Neuronal stem cell (in vitro differentiated cells): Measurements from ENCODE around the gene PLCL2.

Experiments
- DNase-seq: peaks from one replicate; pipeline ENCODE4 v3.0.0-alpha.2; 2013; ENCODE audit warnings: low spot score
- H2AFZ ChIP-seq: one replicate; pipeline ENCODE4 v1.6.1; 2013; ENCODE audit warnings: mild to moderate bottlenecking, low read length, inconsistent platforms
- H2AK5ac ChIP-seq: 2 replicates; pipeline ENCODE4 v1.6.1; 2013; ENCODE audit warnings: low read depth, mild to moderate bottlenecking, inconsistent platforms, low read length, moderate library complexity, mixed read lengths
- H2BK120ac ChIP-seq: 2 replicates; pipeline ENCODE4 v1.6.1; 2013; ENCODE audit warnings: low read depth, mild to moderate bottlenecking, inconsistent platforms, low read length, moderate library complexity, mixed read lengths
- H2BK12ac ChIP-seq: one replicate; pipeline ENCODE4 v1.6.1; 2013; ENCODE audit warnings: low read length, inconsistent platforms
- H2BK15ac ChIP-seq: 2 replicates; pipeline ENCODE4 v1.6.1; 2013; ENCODE audit warnings: mild to moderate bottlenecking, low read length, inconsistent platforms, mixed read lengths
- H2BK5ac ChIP-seq: one replicate; pipeline ENCODE4 v1.6.1; 2013; ENCODE audit warnings: inconsistent platforms, mild to moderate bottlenecking, low read length, moderate library complexity
- H3K14ac ChIP-seq: one replicate; pipeline ENCODE4 v1.6.1; 2013; ENCODE audit warnings: low read length, inconsistent platforms
- H3K18ac ChIP-seq: 2 replicates; pipeline ENCODE4 v1.6.1; 2013; ENCODE audit warnings: low read length, inconsistent platforms
- H3K23ac ChIP-seq: 2 replicates; pipeline ENCODE4 v1.6.1; 2013; ENCODE audit warnings: low read depth, mild to moderate bottlenecking, mixed read lengths, low read length, inconsistent platforms; ENCODE audit not compliant: poor library complexity
- H3K27ac ChIP-seq: replicated peaks from 3 replicates; pipeline ENCODE4 v1.5.1; 2013; ENCODE audit warnings: low read length, inconsistent platforms
- H3K27me3 ChIP-seq, 3 experiments: 2 replicates each; pipeline ENCODE4 v1.6.1; 2013; ENCODE audit warnings: low read length in 3 of 3, mild to moderate bottlenecking in 2 of 3, inconsistent platforms in 1 of 3, low read depth in 1 of 3, mixed read lengths in 1 of 3, moderate library complexity in 1 of 3; ENCODE audit not compliant: control insufficient read depth in 3 of 3, insufficient read depth in 3 of 3
- H3K36me3 ChIP-seq, 2 donors: replicated peaks in 1 of 2; 2 replicates each; pipeline ENCODE4 v1.6.1; 2013; ENCODE audit warnings: low read length in 2 of 2; ENCODE audit not compliant: control insufficient read depth in 2 of 2, insufficient read depth in 2 of 2
- H3K4ac ChIP-seq: 2 replicates; pipeline ENCODE4 v1.6.1; 2013; ENCODE audit warnings: inconsistent platforms, mild to moderate bottlenecking, low read length, moderate library complexity
- H3K4me1 ChIP-seq, 2 donors: 1 replicate in 1 of 2; 2 replicates in 1 of 2; pipeline ENCODE4 v1.6.1; 2013; ENCODE audit warnings: low read length in 2 of 2, low read depth in 1 of 2; ENCODE audit not compliant: control insufficient read depth in 2 of 2, insufficient read depth in 1 of 2
- H3K4me2 ChIP-seq: one replicate; pipeline ENCODE4 v1.6.1; 2013; ENCODE audit warnings: mild to moderate bottlenecking, low read length, inconsistent platforms; ENCODE audit not compliant: insufficient read depth, poor library complexity, severe bottlenecking
- H3K4me3 ChIP-seq, 2 donors: 2 replicates each; pipeline ENCODE4 v1.5.1; 2013; ENCODE audit warnings: low read length in 2 of 2, mild to moderate bottlenecking in 2 of 2, inconsistent platforms in 1 of 2, moderate library complexity in 1 of 2
- H3K79me1 ChIP-seq: one replicate; pipeline ENCODE4 v1.6.1; 2013; ENCODE audit warnings: low read depth, mild to moderate bottlenecking, inconsistent platforms, low read length, moderate library complexity
- H3K9ac ChIP-seq: one replicate; pipeline ENCODE4 v1.6.1; 2013; ENCODE audit warnings: mild to moderate bottlenecking, low read depth, low read length, inconsistent platforms; ENCODE audit not compliant: poor library complexity
- H3K9me3 ChIP-seq, 2 donors: replicated peaks in 1 of 2; 2 replicates each; pipeline versions ENCODE3 to v1.6.1; 2013; ENCODE audit warnings: low read length in 2 of 2, mild to moderate bottlenecking in 2 of 2, inconsistent platforms in 1 of 2, low read depth in 1 of 2, mixed read lengths in 1 of 2, moderate library complexity in 1 of 2; ENCODE audit not compliant: control insufficient read depth in 2 of 2, insufficient read depth in 1 of 2
- H4K8ac ChIP-seq: one replicate; pipeline ENCODE4 v1.6.1; 2013; ENCODE audit warnings: low read depth, mild to moderate bottlenecking, inconsistent platforms, low read length, moderate library complexity
- H4K91ac ChIP-seq: one replicate; pipeline ENCODE4 v1.6.1; 2013; ENCODE audit warnings: low read length, low read depth, mild to moderate bottlenecking, inconsistent platforms; ENCODE audit not compliant: poor library complexity
- WGBS, 2 donors: extraction: QIAGEN DNeasy Blood & Tissue Kit; methylation state at CpG; one replicate each; pipeline ENCODE4 v1.1.7; 2013; ENCODE audit warnings: missing lambda C conversion rate in 2 of 2, mixed read lengths in 1 of 2; ENCODE audit not compliant: insufficient read length in 2 of 2, insufficient replicate concordance in 1 of 2; ENCODE audit errors: extremely low coverage in 2 of 2; 5-methylcytosine and 5-hydroxymethylcytosine counted together

Gene PLCL2

GRCh38 chr3:17074559-17074958 lies 189.8 kb downstream of the PLCL2 start:
- Histone ChIP-seq H4K91ac (no peak overlapping the region), H3K4me3 (no peak overlapping the region), H3K9ac (no peak overlapping the region), H2BK5ac (no peak overlapping the region), H4K8ac (no peak overlapping the region), H3K9me3 (no peaks in the 10 kb centered on the region), H3K18ac (no peak overlapping the region), H3K79me1 (no peaks in the 10 kb centered on the region), H3K4me2 (no peak overlapping the region), H2AFZ (no peak overlapping the region), H3K27me3 (no peaks in the 10 kb centered on the region), H3K36me3 (no peaks in the 10 kb centered on the region), H3K23ac (no peak overlapping the region), H3K4me1 (peaks cover 0 to 4% of the 10 kb centered on the region in 2 donors), H2BK120ac (no peak overlapping the region), H3K14ac (no peak overlapping the region), H2BK15ac (no peak overlapping the region), H2BK12ac (no peak overlapping the region), H3K4ac (no peak overlapping the region), H2AK5ac (no peak overlapping the region), H3K27ac (no peak overlapping the region)
- no CpG with 5 or more reads among the region's 1 CpG for WGBS, 2 donors
- DNase-seq: no peak

- H2BK15ac ChIP-seq: no peak overlapping the region
- no peak overlapping the region for H2AFZ ChIP-seq
- H3K27me3 ChIP-seq: no peaks in the 10 kb centered on the region
- no peak overlapping the region for H3K4ac ChIP-seq
- no peaks in the 10 kb centered on the region for H3K79me1 ChIP-seq
- no peak overlapping the region for H3K23ac ChIP-seq
- H2BK12ac ChIP-seq: no peak overlapping the region
- H3K4me3 ChIP-seq: no peak overlapping the region
- H4K8ac ChIP-seq: no peak overlapping the region
- no peaks in the 10 kb centered on the region for H3K36me3 ChIP-seq
- no peak overlapping the region for H2AK5ac ChIP-seq
- H3K18ac ChIP-seq: no peak overlapping the region
- no peak overlapping the region for H2BK120ac ChIP-seq
- WGBS, 2 donors: no CpG with 5 or more reads among the region's 1 CpG
- H4K91ac ChIP-seq: no peak overlapping the region
- no peak overlapping the region for H3K27ac ChIP-seq
- H3K9ac ChIP-seq: no peak overlapping the region
- peaks cover 0 to 4% of the 10 kb centered on the region in 2 donors for H3K4me1 ChIP-seq
- no peak for DNase-seq
- H3K14ac ChIP-seq: no peak overlapping the region
- no peak overlapping the region for H3K4me2 ChIP-seq
- no peak overlapping the region for H2BK5ac ChIP-seq
- no peaks in the 10 kb centered on the region for H3K9me3 ChIP-seq
These were observed 190.6 kb downstream of the PLCL2 start for GRCh38 chr3:17075358-17075757.

GRCh38 chr3:17075907-17076306 lies 191.2 kb downstream of the PLCL2 start:
- Histone ChIP-seq H2BK15ac (no peak overlapping the region), H4K8ac (no peak overlapping the region), H3K9me3 (no peaks in the 10 kb centered on the region), H3K36me3 (no peaks in the 10 kb centered on the region), H3K27me3 (no peaks in the 10 kb centered on the region), H3K14ac (no peak overlapping the region), H3K4me1 (no peaks in the 10 kb centered on the region), H2BK12ac (no peak overlapping the region), H2AFZ (no peak overlapping the region), H2BK120ac (no peak overlapping the region), H3K27ac (no peak overlapping the region), H2AK5ac (no peak overlapping the region), H3K23ac (no peak overlapping the region), H2BK5ac (no peak overlapping the region), H3K4ac (no peak overlapping the region), H3K4me3 (no peak overlapping the region), H3K9ac (no peak overlapping the region), H3K4me2 (no peak overlapping the region), H3K18ac (no peak overlapping the region), H4K91ac (no peak overlapping the region), H3K79me1 (no peaks in the 10 kb centered on the region)
- WGBS, 2 donors: no CpG with 5 or more reads among the region's 1 CpG
- DNase-seq: no peak

GRCh38 chr3:17076940-17077605 lies 192.3 kb downstream of the PLCL2 start:
- no peak overlapping the region for H3K14ac ChIP-seq
- no peak overlapping the region for H2BK15ac ChIP-seq
- no peak overlapping the region for H2AK5ac ChIP-seq
- no peak overlapping the region for H4K91ac ChIP-seq
- no peak overlapping the region for H2BK120ac ChIP-seq
- DNase-seq: no peak
- no peaks in the 10 kb centered on the region for H3K27me3 ChIP-seq
- H3K9ac ChIP-seq: no peak overlapping the region
- no peak overlapping the region for H3K4me3 ChIP-seq
- no peak overlapping the region for H3K23ac ChIP-seq
- no CpG with 5 or more reads among the region's 4 CpGs for WGBS, 2 donors
- no peak overlapping the region for H2BK12ac ChIP-seq
- no peak overlapping the region for H3K4ac ChIP-seq
- no peak overlapping the region for H3K4me2 ChIP-seq
- no peak overlapping the region for H3K18ac ChIP-seq
- no peak overlapping the region for H3K27ac ChIP-seq
- no peaks in the 10 kb centered on the region for H3K9me3 ChIP-seq
- no peak overlapping the region for H4K8ac ChIP-seq
- H3K36me3 ChIP-seq: no peaks in the 10 kb centered on the region
- H3K4me1 ChIP-seq: no peaks in the 10 kb centered on the region
- no peak overlapping the region for H2BK5ac ChIP-seq
- no peak overlapping the region for H2AFZ ChIP-seq
- no peaks in the 10 kb centered on the region for H3K79me1 ChIP-seq
